Thyroid gland (tissue), 4 donors: ENCODE data around the gene ASPM.

Experiments used
- POLR2A ChIP-seq, 2 donors: fragments of 450-650 bp; IDR thresholded peaks; one replicate each; pipeline ENCODE4 v1.6.1; 2017; ENCODE audit warnings: antibody characterized with exemption in 2 of 2, mild to moderate bottlenecking in 2 of 2, moderate library complexity in 1 of 2
- TF ChIP-seq, protein P1 (sequence below), 6 experiments: fragments of 200-600 bp in 3 of 6; fragments of 450-650 bp in 3 of 6; sonication (generic) in 3 of 6; IDR thresholded peaks; one replicate each; pipeline ENCODE4 v1.5.1; 2016 to 2019; ENCODE audit warnings: antibody characterized with exemption in 6 of 6, mild to moderate bottlenecking in 2 of 6, inconsistent platforms in 1 of 6, moderate library complexity in 1 of 6

DNA sequence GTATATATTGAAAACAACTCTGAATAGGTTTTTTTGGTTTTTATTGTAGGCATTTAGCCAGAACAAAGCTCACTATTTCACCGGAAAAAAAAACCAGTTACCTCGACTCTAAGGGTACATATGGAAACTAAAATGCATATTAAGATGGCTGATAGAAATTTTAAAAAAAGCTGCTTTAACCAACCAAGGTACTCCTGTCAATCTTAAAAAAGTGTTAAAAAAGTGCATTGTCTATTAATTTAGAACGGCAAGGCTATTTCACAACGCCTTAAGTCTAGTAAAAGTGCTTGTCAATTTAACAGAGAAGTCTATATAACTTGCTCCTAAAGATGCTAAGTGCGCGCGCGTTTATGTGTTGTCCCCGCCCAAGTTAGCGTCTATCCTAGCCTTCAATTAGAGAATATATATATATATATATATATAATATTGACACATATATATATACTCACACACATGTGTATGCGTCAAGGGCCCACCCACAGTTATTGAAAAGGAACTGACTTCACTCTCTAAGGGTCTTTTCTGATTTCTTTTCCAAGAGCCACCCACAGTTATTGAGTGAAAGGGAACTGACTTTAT, 934 bp downstream of the ASPM start:
- TF ChIP-seq, protein P1, sequence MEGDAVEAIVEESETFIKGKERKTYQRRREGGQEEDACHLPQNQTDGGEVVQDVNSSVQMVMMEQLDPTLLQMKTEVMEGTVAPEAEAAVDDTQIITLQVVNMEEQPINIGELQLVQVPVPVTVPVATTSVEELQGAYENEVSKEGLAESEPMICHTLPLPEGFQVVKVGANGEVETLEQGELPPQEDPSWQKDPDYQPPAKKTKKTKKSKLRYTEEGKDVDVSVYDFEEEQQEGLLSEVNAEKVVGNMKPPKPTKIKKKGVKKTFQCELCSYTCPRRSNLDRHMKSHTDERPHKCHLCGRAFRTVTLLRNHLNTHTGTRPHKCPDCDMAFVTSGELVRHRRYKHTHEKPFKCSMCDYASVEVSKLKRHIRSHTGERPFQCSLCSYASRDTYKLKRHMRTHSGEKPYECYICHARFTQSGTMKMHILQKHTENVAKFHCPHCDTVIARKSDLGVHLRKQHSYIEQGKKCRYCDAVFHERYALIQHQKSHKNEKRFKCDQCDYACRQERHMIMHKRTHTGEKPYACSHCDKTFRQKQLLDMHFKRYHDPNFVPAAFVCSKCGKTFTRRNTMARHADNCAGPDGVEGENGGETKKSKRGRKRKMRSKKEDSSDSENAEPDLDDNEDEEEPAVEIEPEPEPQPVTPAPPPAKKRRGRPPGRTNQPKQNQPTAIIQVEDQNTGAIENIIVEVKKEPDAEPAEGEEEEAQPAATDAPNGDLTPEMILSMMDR (IDR thresholded peaks at IDR 0.05): no peak
- no peak for TF ChIP-seq POLR2A (IDR thresholded peaks at IDR 0.05)
